IgD-negative memory B cell (primary cell): ENCODE data around the gene HABP4. TPM values are rescaled to one million over a fixed set of nuclear protein-coding genes. Genes with fewer than 3 reads are reported as not detected.

Experiments used
- H3K27ac Mint-ChIP-seq, 3 donors: one replicate each; pipeline ENCODE4 v1.8.0; 2020 to 2022; ENCODE audit warnings: mild to moderate bottlenecking in 3 of 3, mixed read lengths in 3 of 3, moderate library complexity in 1 of 3
- H3K27me3 Mint-ChIP-seq: one replicate; pipeline ENCODE4 v1.8.0; 2021; ENCODE audit warnings: mixed read lengths
- H3K36me3 Mint-ChIP-seq: one replicate; pipeline ENCODE4 v1.8.0; 2020; ENCODE audit warnings: mild to moderate bottlenecking, mixed read lengths
- H3K4me1 Mint-ChIP-seq, 3 donors: one replicate each; pipeline ENCODE4 v1.8.0; 2020 to 2022; ENCODE audit warnings: mixed read lengths in 3 of 3, mild to moderate bottlenecking in 1 of 3
- H3K4me3 Mint-ChIP-seq, 4 donors: one replicate each; pipeline ENCODE4 v1.8.0; 2020 to 2022; ENCODE audit warnings: mild to moderate bottlenecking in 4 of 4, mixed read lengths in 4 of 4, moderate library complexity in 3 of 4
- H3K9me3 Mint-ChIP-seq, 3 donors: one replicate each; pipeline ENCODE4 v1.8.0; 2020 to 2021; ENCODE audit warnings: mixed read lengths in 3 of 3, mild to moderate bottlenecking in 1 of 3
- polyA plus RNA-seq: library from polyadenylated mRNA; unstranded; fragments of 300-500 nt; fragmentation: Illumina TruSeq; gene quantifications from one replicate; pipeline ENCODE4 v1.2.3, GENCODE V29; 2021

Gene HABP4, protein sequence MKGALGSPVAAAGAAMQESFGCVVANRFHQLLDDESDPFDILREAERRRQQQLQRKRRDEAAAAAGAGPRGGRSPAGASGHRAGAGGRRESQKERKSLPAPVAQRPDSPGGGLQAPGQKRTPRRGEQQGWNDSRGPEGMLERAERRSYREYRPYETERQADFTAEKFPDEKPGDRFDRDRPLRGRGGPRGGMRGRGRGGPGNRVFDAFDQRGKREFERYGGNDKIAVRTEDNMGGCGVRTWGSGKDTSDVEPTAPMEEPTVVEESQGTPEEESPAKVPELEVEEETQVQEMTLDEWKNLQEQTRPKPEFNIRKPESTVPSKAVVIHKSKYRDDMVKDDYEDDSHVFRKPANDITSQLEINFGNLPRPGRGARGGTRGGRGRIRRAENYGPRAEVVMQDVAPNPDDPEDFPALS
- 7.4 TPM for polyA plus RNA-seq

GRCh38 chr9:96449845-96450612 lies at the start of gene HABP4:
Gene HABP4 (plus strand): TSS chr9:96450169. CDS start chr9:96450280, 111 bp downstream.
- Mint-ChIP-seq H3K27me3 (peaks cover 5% of the 10 kb centered on the region), H3K9me3 (no peaks in the 10 kb centered on the region), H3K36me3 (peaks cover 4% of the 10 kb centered on the region), H3K27ac (peak within 1 kb of the TSS; percentile 41 to 91 (median 69)), H3K4me3 (peak within 1 kb of the TSS; percentile 84 to 97 (median 93)), H3K4me1 (peaks cover 15 to 17% (median 16%) of the 10 kb centered on the region in 3 donors)

GRCh38 chr9:96408409-96409280 lies 41.3 kb upstream of the HABP4 start:
- Mint-ChIP-seq H3K4me3 (no peak overlapping the region), H3K27me3 (no peaks in the 10 kb centered on the region), H3K9me3 (peaks cover 0 to 1% (median 0%) of the 10 kb centered on the region in 3 donors), H3K36me3 (no peaks in the 10 kb centered on the region), H3K27ac (no peak overlapping the region), H3K4me1 (peaks cover 11 to 17% (median 15%) of the 10 kb centered on the region in 3 donors)

DNA sequence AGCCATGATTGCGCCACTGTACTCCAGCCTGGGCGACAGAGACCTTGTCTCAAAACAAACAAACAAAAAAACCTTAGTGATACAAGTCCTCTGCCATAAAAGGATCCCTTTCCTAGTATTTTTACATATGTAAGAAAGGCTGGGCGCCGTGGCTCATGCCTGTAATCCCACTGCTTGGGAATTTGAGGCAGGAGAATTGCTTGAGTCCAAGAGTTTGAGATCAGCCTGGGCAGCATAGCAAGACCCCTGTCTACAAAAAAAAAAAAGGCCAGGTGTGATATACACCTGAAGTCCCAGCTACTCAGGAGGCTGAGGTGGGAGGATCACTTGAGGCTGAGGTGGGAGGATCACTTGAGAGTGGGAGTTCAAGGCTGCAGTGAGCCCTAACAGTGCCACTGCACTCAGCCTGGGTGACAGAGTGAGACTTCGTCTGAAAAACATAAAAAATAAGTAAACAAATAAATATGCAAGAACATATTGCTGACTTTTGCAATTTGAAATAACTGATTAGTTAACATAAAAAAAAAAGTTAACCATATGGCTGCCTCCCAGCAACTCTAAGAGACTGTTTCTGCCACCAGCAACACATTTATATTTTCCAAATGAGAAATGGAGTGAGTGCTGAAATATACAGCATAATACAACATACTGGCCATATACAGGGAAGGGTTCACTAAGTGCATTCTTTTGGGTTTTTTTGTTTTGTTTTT lies 38.7 kb upstream of the HABP4 start:
- H3K36me3 Mint-ChIP-seq: no peaks in the 10 kb centered on the region
- H3K9me3 Mint-ChIP-seq: peaks cover 0 to 1% (median 0%) of the 10 kb centered on the region in 3 donors
- H3K4me3 Mint-ChIP-seq: peak overlapping the region in 1 of 4 donors; percentile 44
- H3K27me3 Mint-ChIP-seq: no peaks in the 10 kb centered on the region
- H3K4me1 Mint-ChIP-seq: peaks cover 16 to 23% (median 23%) of the 10 kb centered on the region in 3 donors
- peak overlapping the region in 2 of 3 donors; percentile 43 to 91 for H3K27ac Mint-ChIP-seq

DNA sequence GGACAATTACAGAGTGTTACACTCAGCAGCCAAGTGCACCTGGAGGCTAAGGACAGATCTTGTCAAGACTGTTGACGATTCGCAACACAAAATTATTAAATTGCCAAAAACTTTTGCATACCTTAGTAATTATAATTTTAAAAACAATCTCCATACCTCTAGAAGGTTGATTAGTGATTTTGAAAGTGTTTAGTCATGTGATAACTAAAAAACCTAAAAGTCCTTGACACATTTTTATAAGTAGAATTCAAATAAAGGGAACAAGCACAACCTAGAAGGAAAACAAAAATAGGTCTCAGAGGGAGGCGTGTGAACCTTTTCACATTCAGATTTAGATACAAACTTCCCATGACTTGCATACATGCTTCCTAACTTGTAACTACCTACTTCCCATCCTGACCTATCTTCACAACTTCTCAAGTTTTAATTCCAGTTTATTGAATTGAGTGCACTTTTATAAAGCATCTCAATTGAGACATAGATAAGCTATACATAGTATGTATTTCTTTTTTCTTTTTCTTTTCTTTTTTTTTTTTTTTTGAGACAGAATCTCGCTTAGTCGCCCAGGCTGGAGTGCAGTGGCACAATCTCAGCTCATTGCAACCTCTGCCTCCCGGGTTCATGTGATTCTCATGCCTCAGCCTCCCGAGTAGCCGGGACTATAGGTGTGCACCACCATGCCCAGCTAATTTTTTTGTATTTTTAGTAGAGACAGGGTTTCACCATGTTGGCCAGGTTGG lies 37.6 kb upstream of the HABP4 start:
- H3K4me3 Mint-ChIP-seq: peak overlapping the region in 1 of 4 donors; percentile 60
- H3K27ac Mint-ChIP-seq: peak overlapping the region in 1 of 3 donors; percentile 91
- H3K4me1 Mint-ChIP-seq: peaks cover 22 to 29% (median 26%) of the 10 kb centered on the region in 3 donors
- no peaks in the 10 kb centered on the region for H3K27me3 Mint-ChIP-seq
- H3K36me3 Mint-ChIP-seq: no peaks in the 10 kb centered on the region
- H3K9me3 Mint-ChIP-seq: no peaks in the 10 kb centered on the region

GRCh38 chr9:96413302-96414221 lies 36.4 kb upstream of the HABP4 start:
- Mint-ChIP-seq H3K9me3 (no peaks in the 10 kb centered on the region), H3K27me3 (no peaks in the 10 kb centered on the region), H3K4me1 (peaks cover 22 to 26% (median 25%) of the 10 kb centered on the region in 3 donors), H3K4me3 (peak overlapping the region; percentile 72 to 94 (median 86)), H3K36me3 (no peaks in the 10 kb centered on the region), H3K27ac (peak overlapping the region; percentile 68 to 94 (median 94))

DNA sequence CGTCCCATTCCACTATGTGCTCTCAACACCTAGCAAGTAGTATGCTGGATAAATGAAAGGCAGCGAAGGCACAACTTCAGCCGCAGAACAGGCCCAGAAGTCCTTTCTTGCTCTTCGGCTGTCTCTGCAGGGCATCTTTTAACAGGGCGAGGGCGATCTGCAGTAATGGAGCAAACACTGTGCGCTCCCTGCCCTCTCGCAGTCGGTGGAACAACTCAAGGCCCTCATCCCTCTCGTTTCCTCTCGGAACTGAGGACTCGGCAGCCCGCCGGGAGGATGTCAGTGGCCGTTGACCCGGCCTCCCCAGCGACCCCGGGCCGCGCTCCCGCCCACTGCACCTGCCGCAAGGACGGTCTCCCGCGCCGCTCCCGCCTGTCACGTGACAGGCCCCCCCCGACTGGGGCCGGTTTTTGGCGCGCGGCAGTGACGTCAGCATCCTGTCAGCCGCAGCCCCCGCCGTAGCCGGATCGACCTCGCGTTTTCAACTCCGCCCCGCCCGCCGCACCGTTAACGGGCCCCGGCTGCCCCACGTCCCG lies 32.9 kb upstream of the HABP4 start:
- no peaks in the 10 kb centered on the region for H3K36me3 Mint-ChIP-seq
- peak overlapping the region; percentile 86 to 96 (median 90) for H3K4me3 Mint-ChIP-seq
- no peaks in the 10 kb centered on the region for H3K9me3 Mint-ChIP-seq
- H3K27ac Mint-ChIP-seq: peak overlapping the region; percentile 92 to 97 (median 95)
- no peaks in the 10 kb centered on the region for H3K27me3 Mint-ChIP-seq
- peaks cover 24 to 44% (median 41%) of the 10 kb centered on the region in 3 donors for H3K4me1 Mint-ChIP-seq

DNA sequence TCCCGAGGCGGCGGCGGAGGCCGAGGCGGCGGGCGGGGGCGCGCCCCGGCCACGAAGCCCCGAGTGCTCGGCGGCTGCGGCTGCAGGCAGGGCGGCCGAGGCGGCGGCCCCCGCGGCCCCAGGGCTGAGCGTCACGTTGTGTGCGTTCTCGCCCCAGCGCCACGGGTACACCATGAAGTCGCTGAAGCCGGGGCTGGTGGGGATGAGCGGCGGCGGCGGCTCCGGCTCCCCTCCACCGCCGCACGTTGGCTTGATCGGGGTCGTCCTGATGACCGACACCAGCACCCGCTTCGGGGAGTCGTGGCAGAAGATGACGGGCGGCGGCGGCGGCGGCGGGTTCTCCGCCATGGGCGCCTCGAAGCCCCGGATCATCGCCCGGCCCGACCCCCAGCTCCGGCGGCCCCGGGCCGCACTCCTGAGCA lies 32.3 kb upstream of the HABP4 start:
- no peaks in the 10 kb centered on the region for H3K36me3 Mint-ChIP-seq
- H3K4me1 Mint-ChIP-seq: peaks cover 21 to 43% (median 37%) of the 10 kb centered on the region in 3 donors
- no peaks in the 10 kb centered on the region for H3K9me3 Mint-ChIP-seq
- peak overlapping the region in 2 of 3 donors; percentile 90 to 92 for H3K27ac Mint-ChIP-seq
- H3K4me3 Mint-ChIP-seq: peak overlapping the region; percentile 89 to 93 (median 90)
- H3K27me3 Mint-ChIP-seq: no peaks in the 10 kb centered on the region

- peak within 1 kb of the TSS; percentile 90 to 96 (median 93) for H3K4me3 Mint-ChIP-seq
- H3K36me3 Mint-ChIP-seq: no peaks in the 10 kb centered on the region
- peaks cover 21 to 37% (median 35%) of the 10 kb centered on the region in 3 donors for H3K4me1 Mint-ChIP-seq
- peak within 1 kb of the TSS; percentile 92 to 97 (median 95) for H3K27ac Mint-ChIP-seq
- H3K27me3 Mint-ChIP-seq: no peaks in the 10 kb centered on the region
- H3K9me3 Mint-ChIP-seq: no peaks in the 10 kb centered on the region
Observed at GRCh38 chr9:96418083-96418919, 31.7 kb upstream of the HABP4 start, which contains the start of gene ZNF367. Gene ZNF367 (minus strand): TSS chr9:96418370. CDS start chr9:96418032, 338 bp downstream.

- Mint-ChIP-seq H3K4me3 (peak overlapping the region; percentile 90 to 93 (median 92)), H3K9me3 (no peaks in the 10 kb centered on the region), H3K27ac (peak overlapping the region; percentile 91 to 95 (median 92))
Observed at GRCh38 chr9:96418920-96419690, 30.9 kb upstream of the HABP4 start.

DNA sequence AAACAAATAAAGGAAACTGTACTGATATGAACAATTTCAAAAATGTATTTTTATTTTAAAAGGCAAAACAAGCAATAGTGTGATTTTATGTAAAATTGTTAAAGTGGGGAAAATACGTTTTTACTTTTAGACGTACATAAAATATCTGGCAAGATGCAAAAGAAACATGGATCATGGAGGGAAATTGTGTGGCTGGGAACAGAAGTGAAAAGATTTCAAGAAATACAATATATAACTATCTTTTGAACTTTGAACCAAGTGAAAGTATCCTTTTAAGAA lies 30.3 kb upstream of the HABP4 start:
- no peaks in the 10 kb centered on the region for H3K27me3 Mint-ChIP-seq
- no peaks in the 10 kb centered on the region for H3K9me3 Mint-ChIP-seq
- H3K4me1 Mint-ChIP-seq: peaks cover 14 to 28% (median 27%) of the 10 kb centered on the region in 3 donors
- peak overlapping the region; percentile 76 to 95 (median 92) for H3K27ac Mint-ChIP-seq
- no peaks in the 10 kb centered on the region for H3K36me3 Mint-ChIP-seq
- H3K4me3 Mint-ChIP-seq: peak overlapping the region; percentile 82 to 93 (median 88)

More at GRCh38 chr9:96418920-96419690, 30.9 kb upstream of the HABP4 start:
- Mint-ChIP-seq H3K36me3 (no peaks in the 10 kb centered on the region), H3K4me1 (peaks cover 15 to 29% (median 29%) of the 10 kb centered on the region in 3 donors), H3K27me3 (no peaks in the 10 kb centered on the region)
